Immature natural killer cell (primary cell): ENCODE measurements around the gene AANAT. TPM values are rescaled to one million over a fixed set of nuclear protein-coding genes. Genes with fewer than 3 reads are reported as not detected.
A peak's percentile ranks its signal among the peaks of the same experiment; 100 is the strongest.
"Not testable (repeated sequence)": the region's sequence is repeated elsewhere in the genome, so short reads cannot be mapped to it uniquely, and the experiment has no call there.

Experiments
- DNase-seq, 3 donors: peaks; one replicate each; pipeline ENCODE4 v3.0.0; 2022; ENCODE audit warnings: mixed read lengths in 1 of 3
- H3K27ac Mint-ChIP-seq, 6 donors: one replicate each; pipeline ENCODE4 v1.8.0; 2020; ENCODE audit warnings: mixed read lengths in 6 of 6, mild to moderate bottlenecking in 5 of 6, inconsistent platforms in 4 of 6, moderate library complexity in 3 of 6
- H3K27me3 Mint-ChIP-seq, 3 donors: one replicate each; pipeline ENCODE4 v1.8.0; 2020 to 2021; ENCODE audit warnings: low read depth in 3 of 3, mild to moderate bottlenecking in 3 of 3, mixed read lengths in 3 of 3, moderate library complexity in 3 of 3, inconsistent platforms in 1 of 3
- H3K36me3 Mint-ChIP-seq, 3 donors: one replicate each; pipeline ENCODE4 v1.8.0; 2020; ENCODE audit warnings: mixed read lengths in 3 of 3, inconsistent platforms in 2 of 3, mild to moderate bottlenecking in 2 of 3
- H3K4me1 Mint-ChIP-seq, 2 donors: one replicate each; pipeline ENCODE4 v1.8.0; 2020; ENCODE audit warnings: inconsistent platforms in 2 of 2, mild to moderate bottlenecking in 2 of 2, mixed read lengths in 2 of 2, moderate library complexity in 1 of 2
- H3K4me3 Mint-ChIP-seq, 5 donors: one replicate each; pipeline ENCODE4 v1.8.0; 2020; ENCODE audit warnings: mild to moderate bottlenecking in 5 of 5, mixed read lengths in 5 of 5, inconsistent platforms in 3 of 5, moderate library complexity in 3 of 5
- H3K9me3 Mint-ChIP-seq, 6 donors: one replicate each; pipeline ENCODE4 v1.8.0; 2020; ENCODE audit warnings: mild to moderate bottlenecking in 6 of 6, mixed read lengths in 6 of 6, inconsistent platforms in 4 of 6, moderate library complexity in 3 of 6
- polyA plus RNA-seq, 3 donors: library from polyadenylated mRNA; unstranded; fragments of 300-500 nt; fragmentation: Illumina TruSeq; gene quantifications; one replicate each; pipeline ENCODE4 v1.2.3, GENCODE V29; 2021

The AANAT gene
- polyA plus RNA-seq, 3 donors from 2014 or later, result 0.34 TPM; not detected in 2

DNA sequence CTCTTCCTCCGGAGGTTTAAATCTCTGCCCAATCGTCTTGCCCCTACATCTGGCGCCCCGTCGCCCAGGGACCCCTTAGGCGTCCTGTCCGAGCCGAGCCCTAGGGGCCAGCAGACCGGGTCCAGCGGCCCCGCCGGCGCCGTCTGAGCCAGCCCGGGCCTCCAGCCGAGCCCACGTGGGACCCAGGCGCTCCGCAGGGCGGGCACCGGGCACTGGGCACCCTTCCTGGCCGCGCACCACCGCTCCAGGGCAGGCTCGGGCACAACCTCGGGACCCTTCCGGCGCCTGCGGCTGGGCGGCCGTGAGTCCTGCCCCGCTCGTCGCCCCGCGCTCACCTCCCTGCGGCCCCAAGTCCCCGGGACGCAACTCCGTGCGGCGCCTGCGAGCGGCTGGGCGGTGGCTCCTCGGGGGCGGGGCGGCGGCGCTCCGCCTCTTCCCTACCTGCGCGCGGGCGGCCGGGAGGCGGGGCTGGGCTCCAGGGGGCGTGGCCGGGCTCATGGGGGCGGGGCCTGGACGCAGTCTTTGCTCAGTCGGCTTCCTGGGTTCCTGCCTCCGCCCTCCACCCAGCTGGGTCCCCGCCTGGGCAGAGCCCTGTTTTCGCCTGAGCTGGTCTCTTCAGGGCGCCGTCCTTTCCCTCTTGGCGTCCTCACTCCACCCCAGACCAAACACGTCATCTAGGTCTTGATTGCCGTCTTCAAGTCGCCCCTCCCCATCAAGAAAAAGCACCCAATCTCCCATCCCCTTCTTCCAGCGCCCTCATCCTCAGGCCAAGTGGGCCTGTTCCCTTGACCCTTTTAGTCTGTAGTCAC lies 33.8 kb downstream of the AANAT start, which contains the start of gene RHBDF2:
Gene RHBDF2 (minus strand): TSS at position 406 of the 809 bp plus-strand sequence. CDS start 19,899 bp downstream, outside the sequence.
- peak within 1 kb of the TSS; percentile 94 to 100 (median 95) for H3K4me3 Mint-ChIP-seq
- H3K4me1 Mint-ChIP-seq, result peaks cover 52 to 65% of the 10 kb centered on the region in 2 donors
- H3K27ac Mint-ChIP-seq, result peak within 1 kb of the TSS; percentile 99 to 100 (median 100)
- no peaks in the 10 kb centered on the region for H3K9me3 Mint-ChIP-seq
- H3K27me3 Mint-ChIP-seq, result peaks cover 11 to 23% (median 17%) of the 10 kb centered on the region in 3 donors
- DNase-seq, result peak; percentile 96
- H3K36me3 Mint-ChIP-seq, result peaks cover 3 to 7% (median 4%) of the 10 kb centered on the region in 3 donors

DNA sequence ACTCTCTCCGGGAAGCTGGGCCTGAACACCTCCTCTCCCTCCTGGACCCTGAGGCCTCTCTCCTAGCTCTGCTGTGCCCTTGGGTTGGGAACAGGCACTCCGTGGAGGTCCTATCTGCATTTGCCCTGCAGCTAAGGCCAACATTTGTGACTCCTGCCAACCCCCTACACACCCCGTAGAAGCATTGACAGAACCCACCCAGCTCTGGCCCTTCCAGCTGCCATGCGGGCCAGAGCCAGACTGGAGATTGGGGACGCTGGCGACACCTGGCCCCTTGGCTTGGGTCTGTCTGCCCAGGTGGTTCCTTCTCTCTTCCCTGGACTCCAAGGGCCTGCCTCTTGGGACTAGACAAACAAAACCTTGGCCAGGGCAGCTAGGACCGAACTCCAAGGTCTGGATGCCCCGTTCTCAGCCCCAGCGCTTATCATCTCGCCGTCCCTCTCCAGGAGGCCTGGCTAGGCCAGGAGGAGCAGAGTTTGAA lies 34.5 kb downstream of the AANAT start:
- Mint-ChIP-seq H3K9me3 (no peaks in the 10 kb centered on the region), H3K4me3 (peak overlapping the region; percentile 85 to 94 (median 90)), H3K36me3 (peaks cover 3 to 7% (median 4%) of the 10 kb centered on the region in 3 donors), H3K4me1 (peaks cover 52 to 65% of the 10 kb centered on the region in 2 donors), H3K27me3 (peaks cover 11 to 23% (median 17%) of the 10 kb centered on the region in 3 donors), H3K27ac (peak overlapping the region; percentile 96 to 100 (median 98))
- DNase-seq, result no peak

DNA sequence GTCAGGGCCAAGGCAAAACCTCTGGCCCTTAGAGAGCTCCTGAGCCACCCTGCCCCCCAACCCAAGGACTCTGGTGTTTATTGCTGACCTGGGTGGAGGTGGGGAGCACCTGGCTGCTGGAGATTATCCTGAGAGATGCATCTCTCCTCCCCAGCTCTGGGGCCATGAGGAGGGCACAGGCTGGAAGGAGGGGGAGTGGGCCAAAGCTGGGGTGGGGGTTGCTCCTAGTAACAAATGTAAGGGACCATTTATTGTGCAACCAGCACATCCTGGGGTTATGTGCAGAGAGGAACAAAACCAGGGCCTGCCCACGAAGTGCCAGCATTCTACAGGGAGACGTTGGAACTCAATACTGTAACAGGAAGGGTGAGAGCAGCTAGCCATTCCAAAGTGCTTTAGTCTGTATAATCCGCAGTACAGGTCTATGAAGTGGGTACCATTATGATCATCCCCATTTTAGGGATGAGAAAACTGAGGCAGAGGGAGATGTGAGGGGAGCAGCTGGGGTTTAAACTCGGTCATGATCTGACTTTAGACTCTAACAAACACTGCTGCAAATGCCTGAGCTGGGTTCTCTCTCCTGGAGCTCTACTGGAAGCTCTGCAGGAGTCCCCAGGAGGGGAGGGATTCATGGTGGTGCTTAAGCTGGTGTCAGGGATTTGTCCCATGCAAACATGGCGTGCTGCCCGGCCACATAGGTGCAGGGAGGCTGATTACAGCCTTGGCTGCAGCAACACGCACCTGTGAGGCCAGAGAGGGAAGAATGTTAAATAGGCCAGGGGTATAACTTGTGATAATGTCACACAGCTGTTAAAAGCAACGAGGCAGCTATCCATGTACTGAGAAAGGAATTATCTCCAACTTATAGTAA lies 35.2 kb downstream of the AANAT start:
- Mint-ChIP-seq H3K4me1 (peaks cover 48 to 61% of the 10 kb centered on the region in 2 donors), H3K36me3 (peaks cover 3 to 7% (median 4%) of the 10 kb centered on the region in 3 donors), H3K27ac (peak overlapping the region; percentile 57 to 100 (median 98)), H3K9me3 (no peaks in the 10 kb centered on the region), H3K4me3 (peak overlapping the region in 2 of 5 donors; percentile 85 to 90), H3K27me3 (peaks cover 8 to 19% (median 18%) of the 10 kb centered on the region in 3 donors)
- DNase-seq, result no peak

DNA sequence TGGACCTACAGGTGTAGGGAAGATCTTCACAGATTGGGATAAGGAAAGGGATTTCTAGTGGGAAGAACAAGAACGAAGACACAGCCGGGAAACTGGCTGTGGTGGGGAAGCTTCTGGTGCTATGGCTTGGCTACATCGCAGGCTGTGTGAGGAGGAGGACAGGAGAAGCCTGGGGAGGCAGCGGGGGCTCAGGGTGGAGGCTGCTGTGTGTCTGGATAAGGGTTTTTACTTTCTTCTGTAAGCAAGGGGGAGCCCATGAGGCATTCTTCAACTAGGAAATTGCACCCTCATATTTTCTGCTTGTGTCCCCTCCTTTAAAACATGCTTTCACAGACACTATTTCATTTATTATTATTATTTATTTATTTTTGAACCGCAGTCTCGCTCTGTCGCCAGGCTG lies 36.7 kb downstream of the AANAT start:
- peaks cover 0 to 13% (median 10%) of the 10 kb centered on the region in 3 donors for H3K27me3 Mint-ChIP-seq
- H3K27ac Mint-ChIP-seq, result peak overlapping the region in 2 of 6 donors; percentile 25 to 27

DNA sequence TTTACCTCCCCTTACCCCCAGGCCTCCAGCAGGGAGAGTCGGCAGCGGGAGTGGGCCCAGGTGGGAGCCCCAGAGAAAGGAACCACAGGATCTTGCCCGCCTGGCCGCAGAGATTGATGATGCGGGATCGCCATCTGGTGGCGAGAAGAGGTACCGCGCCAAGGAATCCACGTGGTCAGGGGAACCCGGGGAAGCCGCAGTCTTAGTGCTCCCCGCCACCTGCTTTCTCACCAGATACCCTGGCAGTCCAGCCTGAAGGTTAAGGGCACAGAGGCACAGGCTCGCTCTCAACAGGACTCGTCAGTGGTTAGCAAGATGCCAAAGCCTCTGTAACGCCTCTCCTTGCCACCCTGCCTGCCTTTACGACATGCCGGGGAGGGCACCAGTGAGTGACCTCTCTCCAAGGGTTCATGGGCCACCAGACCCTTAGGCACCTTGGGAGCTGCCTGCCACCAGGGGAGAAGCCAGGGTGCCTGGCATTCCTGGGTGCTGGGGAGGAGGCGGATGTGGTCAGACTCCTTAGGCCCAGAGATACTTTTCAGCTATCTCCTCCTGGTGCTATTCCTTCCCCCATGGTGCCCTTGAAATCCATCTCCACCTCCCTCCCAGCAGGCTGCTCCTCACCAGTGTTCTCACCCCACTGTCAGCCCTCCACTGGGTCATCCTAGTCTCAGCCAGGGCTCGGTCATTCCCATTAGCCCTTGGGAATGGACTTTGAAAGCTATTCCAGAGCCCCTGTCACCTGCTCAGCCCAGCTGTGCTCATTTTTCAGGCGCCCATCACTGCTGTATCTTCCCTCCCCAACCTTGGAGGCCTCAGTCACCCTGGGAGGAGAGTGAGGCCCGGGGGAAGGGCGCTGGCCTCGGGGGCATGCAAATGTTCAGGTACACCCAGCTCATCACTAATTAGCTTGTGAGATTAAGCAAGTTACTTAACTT lies 39.3 kb downstream of the AANAT start:
- Mint-ChIP-seq H3K36me3 (no peaks in the 10 kb centered on the region), H3K9me3 (no peaks in the 10 kb centered on the region), H3K27ac (peak overlapping the region; percentile 57 to 90 (median 77)), H3K27me3 (peaks cover 0 to 5% (median 0%) of the 10 kb centered on the region in 3 donors), H3K4me1 (peaks cover 24 to 37% of the 10 kb centered on the region in 2 donors), H3K4me3 (peak overlapping the region in 2 of 5 donors; percentile 6 to 33)
- DNase-seq, result peak; percentile 91 to 92 (median 92)

More for the DNA sequence above, 36.7 kb downstream of the AANAT start:
- no peak overlapping the region for H3K4me3 Mint-ChIP-seq
- H3K9me3 Mint-ChIP-seq, result no peaks in the 10 kb centered on the region
- no peak for DNase-seq
- peaks cover 3 to 4% (median 4%) of the 10 kb centered on the region in 3 donors for H3K36me3 Mint-ChIP-seq
- peaks cover 33 to 46% of the 10 kb centered on the region in 2 donors for H3K4me1 Mint-ChIP-seq

DNA sequence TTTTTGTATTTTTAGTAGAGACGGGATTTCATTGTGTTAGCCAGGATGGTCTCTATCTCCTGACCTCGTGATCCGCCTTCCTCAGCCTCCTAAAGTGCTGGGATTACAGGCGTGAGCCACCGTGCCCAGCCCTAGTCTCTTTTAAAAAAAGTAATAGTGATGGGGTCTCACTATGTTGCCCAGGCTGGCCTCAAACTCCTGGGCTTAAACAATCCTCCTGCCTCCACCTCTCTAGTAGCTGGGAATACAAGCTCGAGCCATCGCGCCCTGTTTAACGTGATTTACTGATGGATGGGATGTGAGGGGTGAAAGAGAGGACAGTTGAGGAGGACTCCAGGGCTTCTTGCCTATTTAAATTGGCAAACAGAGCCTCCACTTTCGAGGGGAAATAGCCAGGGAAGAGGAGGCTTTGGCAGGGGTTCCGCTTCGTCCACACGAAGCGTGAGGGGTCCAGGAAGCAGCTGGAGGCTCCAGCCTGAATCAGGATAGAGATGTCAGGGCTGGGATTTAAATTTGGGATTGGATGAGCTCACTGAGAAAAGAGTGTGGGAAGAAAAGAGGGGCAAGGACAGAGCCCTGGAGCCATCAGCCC lies 41.2 kb downstream of the AANAT start:
- H3K9me3 Mint-ChIP-seq, H3K36me3 Mint-ChIP-seq, H3K4me3 Mint-ChIP-seq: not testable (repeated sequence)

DNA sequence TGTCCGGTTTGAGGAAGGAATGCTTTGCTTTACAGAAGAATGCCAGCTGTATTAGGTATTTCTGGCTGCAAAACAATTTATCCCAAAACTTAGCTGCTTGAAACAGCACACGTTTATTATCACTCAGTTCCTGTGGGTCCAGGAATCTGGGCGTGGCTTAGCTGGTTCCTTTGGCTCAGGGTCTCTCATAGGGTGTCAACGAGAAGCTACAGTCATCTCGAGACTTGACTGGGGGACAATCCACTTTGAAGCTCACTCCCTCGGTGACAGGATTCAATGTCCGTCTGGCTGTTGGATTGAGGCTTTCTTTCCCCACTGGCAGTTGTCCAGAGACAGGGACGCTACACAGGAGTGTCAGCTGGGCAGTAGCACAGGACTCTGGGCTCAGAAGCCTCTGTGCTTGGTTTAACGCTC lies 43.4 kb downstream of the AANAT start:
- Mint-ChIP-seq H3K27me3 (peaks cover 6 to 22% (median 18%) of the 10 kb centered on the region in 3 donors), H3K36me3 (no peaks in the 10 kb centered on the region), H3K4me1 (peaks cover 58 to 60% of the 10 kb centered on the region in 2 donors), H3K9me3 (peaks cover 0 to 2% (median 0%) of the 10 kb centered on the region in 6 donors), H3K27ac (peak overlapping the region in 4 of 6 donors; percentile 75 to 93 (median 88)), H3K4me3 (no peak overlapping the region)
- no peak for DNase-seq

More for the DNA sequence above, 41.2 kb downstream of the AANAT start:
- H3K27me3 Mint-ChIP-seq, DNase-seq: not testable (repeated sequence)
- Mint-ChIP-seq H3K4me1 (peaks cover 38 to 42% of the 10 kb centered on the region in 2 donors), H3K27ac (peak overlapping the region in 4 of 6 donors; percentile 35 to 69 (median 58))

DNA sequence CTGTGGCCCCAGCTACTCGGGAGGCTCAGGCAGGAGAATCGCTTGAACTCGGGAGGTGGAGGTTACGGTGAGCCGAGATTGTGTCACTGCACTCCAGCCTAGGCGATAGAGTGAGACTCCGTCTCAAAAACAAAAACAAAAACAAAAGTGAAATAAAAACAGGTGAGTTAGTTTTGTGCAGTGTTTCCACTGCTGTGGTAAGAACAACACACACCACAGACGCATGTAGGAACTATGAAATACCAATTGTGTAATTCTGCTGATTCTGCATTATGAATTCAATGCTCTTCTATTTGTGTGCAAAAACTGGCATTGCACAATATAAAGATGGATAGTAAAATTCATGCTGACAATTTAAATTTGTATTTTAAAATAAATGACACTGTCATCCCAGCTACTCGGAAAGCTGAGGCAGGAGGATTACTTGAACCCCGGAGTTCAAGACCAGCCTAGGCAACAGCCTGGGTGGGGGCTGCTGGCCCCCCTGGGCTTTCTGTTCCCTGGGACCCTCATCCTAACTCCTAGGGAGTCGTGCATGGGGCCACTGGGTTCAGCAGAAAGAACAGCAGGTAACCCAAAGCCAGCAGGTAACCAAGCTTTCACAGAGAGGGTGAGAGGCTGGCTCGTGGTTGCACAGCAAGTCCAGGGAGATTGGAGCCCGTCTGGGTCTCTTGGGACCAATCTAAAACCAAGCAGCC lies 44.4 kb downstream of the AANAT start:
- DNase-seq, result peak in 1 of 3 donors; percentile 41
- peak overlapping the region; percentile 50 to 93 (median 79) for H3K27ac Mint-ChIP-seq
- H3K27me3 Mint-ChIP-seq, result peaks cover 8 to 27% (median 20%) of the 10 kb centered on the region in 3 donors
- no peaks in the 10 kb centered on the region for H3K36me3 Mint-ChIP-seq
- H3K4me1 Mint-ChIP-seq, result peaks cover 60 to 61% of the 10 kb centered on the region in 2 donors
- H3K9me3 Mint-ChIP-seq, result peaks cover 0 to 2% (median 0%) of the 10 kb centered on the region in 6 donors
- H3K4me3 Mint-ChIP-seq, result peak overlapping the region in 1 of 5 donors; percentile 24

DNA sequence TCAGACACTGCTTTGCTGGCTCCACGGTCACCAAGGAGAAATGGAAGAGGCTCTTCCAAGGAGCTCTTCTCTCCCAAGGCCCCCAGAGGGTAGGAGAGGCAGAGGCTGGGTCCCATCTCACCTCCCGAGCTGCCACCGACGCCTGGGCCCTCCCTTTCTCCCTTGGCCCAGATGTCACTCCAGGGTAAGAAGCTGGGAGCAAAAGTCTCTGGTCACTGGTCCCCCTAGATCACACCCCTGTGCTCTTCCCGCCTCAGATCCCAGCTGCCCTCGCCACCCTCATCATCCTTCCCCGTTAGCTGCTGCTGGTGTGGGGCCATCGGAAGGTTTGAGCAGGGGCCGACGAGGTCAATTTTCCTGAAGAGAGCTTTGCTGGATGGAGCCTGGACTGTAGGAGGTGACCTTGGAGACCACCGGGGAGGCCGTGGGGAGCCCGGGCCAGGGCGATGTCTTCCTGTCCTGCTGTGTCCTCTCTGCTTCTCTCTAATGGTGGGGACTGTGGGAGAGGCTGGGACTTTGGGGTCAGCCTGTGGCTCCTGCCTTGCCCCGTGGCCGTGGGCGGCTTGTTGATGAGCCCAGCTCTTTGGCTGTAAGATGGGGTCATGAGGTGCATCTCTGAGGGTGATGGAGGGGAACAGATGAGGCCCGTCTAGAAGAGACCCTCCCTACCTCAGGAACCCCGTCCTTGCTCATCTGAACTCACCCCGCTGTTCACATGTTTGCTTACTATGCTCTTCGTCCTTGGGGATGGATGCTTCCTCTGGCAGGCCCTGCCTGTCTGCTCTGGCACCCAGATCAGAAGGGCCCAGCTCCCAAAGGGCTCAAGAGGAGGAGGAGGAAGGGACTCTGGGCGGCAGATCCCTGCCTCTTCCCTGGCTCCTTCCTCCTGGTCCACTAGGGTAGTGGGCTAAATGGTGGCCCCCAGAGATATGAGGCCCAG lies 45.2 kb downstream of the AANAT start:
- H3K9me3 Mint-ChIP-seq, result peaks cover 0 to 2% (median 0%) of the 10 kb centered on the region in 6 donors
- no peaks in the 10 kb centered on the region for H3K36me3 Mint-ChIP-seq
- H3K4me3 Mint-ChIP-seq, result peak overlapping the region; percentile 27 to 70 (median 52)
- peaks cover 8 to 26% (median 20%) of the 10 kb centered on the region in 3 donors for H3K27me3 Mint-ChIP-seq
- DNase-seq, result no peak
- H3K4me1 Mint-ChIP-seq, result peaks cover 58 to 61% of the 10 kb centered on the region in 2 donors
- peak overlapping the region; percentile 93 to 99 (median 96) for H3K27ac Mint-ChIP-seq

DNA sequence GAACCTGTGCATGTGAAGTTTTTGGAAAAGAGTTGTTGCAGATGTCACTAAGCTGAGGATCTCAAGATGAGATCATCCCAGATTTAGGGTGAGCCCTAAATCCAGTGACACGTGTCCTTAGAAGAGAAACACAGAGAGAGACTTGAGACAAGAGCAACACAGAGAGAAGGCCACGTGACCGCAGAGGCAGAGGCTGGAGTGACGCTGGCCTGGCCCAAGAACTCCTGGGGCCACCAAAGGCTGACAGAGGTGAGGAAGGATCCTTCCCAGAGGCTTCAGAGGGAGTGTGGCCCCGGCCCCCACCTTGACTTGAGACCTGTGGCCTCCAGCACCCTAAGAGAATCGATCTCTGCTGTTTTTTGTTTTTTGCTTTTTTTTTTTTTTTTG lies 45.9 kb downstream of the AANAT start:
- Mint-ChIP-seq H3K36me3 (no peaks in the 10 kb centered on the region), H3K9me3 (peaks cover 0 to 2% (median 0%) of the 10 kb centered on the region in 6 donors), H3K27ac (peak overlapping the region; percentile 93 to 99 (median 96)), H3K4me3 (peak overlapping the region; percentile 27 to 70 (median 52)), H3K4me1 (peaks cover 64 to 67% of the 10 kb centered on the region in 2 donors), H3K27me3 (peaks cover 8 to 24% (median 20%) of the 10 kb centered on the region in 3 donors)
- no peak for DNase-seq

DNA sequence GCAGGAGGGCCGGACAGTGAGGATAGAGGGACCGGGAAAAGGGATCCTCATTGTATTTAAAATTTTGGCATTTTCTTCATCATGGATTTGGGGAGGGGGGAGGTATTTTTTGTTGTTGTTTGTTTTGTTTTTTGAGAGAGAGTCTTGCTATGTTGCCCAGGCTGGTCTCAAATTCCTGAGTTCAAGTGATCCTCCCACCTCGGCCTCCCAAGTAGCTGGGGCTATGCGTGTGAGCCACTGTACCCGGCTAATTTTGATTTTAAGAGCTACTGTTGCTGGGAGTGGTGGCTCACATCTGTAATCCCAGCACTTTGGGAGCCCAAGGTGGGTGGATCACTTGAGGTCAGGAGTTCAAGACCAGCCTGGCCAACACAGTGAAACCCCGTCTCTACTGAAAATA lies 47.0 kb downstream of the AANAT start:
- H3K4me1 Mint-ChIP-seq, result peaks cover 64 to 70% of the 10 kb centered on the region in 2 donors
- H3K27ac Mint-ChIP-seq, result peak overlapping the region; percentile 93 to 99 (median 96)

More for the DNA sequence above, 47.0 kb downstream of the AANAT start:
- H3K9me3 Mint-ChIP-seq, DNase-seq, H3K36me3 Mint-ChIP-seq: not testable (repeated sequence)
- H3K27me3 Mint-ChIP-seq, result peaks cover 8 to 24% (median 20%) of the 10 kb centered on the region in 3 donors
- H3K4me3 Mint-ChIP-seq, result peak overlapping the region; percentile 74 to 81 (median 76)
